ENCODE results near the gene PRKCB.

PRKCB gene

DNA sequence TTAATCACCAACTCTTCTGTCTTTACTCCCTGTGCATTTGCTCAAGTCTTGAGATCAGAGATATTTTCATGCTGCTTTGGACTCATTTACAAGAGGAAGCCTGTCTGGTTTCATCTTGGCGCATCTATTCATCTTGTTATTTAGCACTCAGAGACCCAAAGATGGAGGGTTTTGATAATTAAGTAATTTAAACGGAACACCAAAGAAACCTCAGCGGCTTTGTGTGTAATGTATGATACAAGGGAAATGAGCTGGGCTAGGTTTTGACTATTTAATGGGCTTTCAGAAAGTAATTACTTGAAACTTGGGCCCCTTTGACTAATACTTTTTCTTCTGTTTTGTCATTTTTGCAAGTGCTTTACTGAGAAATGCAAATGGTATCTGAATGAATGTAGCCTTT lies 354.2 kb downstream of the PRKCB start:
- Histone ChIP-seq H3K9me3 (ENCODE audit: control insufficient read depth in 1 of 2, low read length in 2 of 2) (no peaks in the 10 kb centered on the region), H3K27ac (ENCODE audit: low read depth, low read length) (no peak overlapping the region), H3K4me1 (ENCODE audit: control insufficient read depth in 1 of 2, insufficient read depth in 2 of 2, low read length in 2 of 2) (no peaks in the 10 kb centered on the region), H3K27me3 (ENCODE audit: control insufficient read depth in 1 of 2, insufficient read depth in 2 of 2, low read length in 2 of 2) (no peaks in the 10 kb centered on the region), H3K4me3 (ENCODE audit: low read depth in 1 of 2, low read length in 2 of 2) (no peak overlapping the region), H3K9ac (ENCODE audit: low read depth in 1 of 2, low read length in 2 of 2) (no peak overlapping the region), H3K36me3 (ENCODE audit: control insufficient read depth in 1 of 2, insufficient read depth in 2 of 2, low read length in 2 of 2) (peaks cover 0 to 15% of the 10 kb centered on the region in 2 donors)

DNA sequence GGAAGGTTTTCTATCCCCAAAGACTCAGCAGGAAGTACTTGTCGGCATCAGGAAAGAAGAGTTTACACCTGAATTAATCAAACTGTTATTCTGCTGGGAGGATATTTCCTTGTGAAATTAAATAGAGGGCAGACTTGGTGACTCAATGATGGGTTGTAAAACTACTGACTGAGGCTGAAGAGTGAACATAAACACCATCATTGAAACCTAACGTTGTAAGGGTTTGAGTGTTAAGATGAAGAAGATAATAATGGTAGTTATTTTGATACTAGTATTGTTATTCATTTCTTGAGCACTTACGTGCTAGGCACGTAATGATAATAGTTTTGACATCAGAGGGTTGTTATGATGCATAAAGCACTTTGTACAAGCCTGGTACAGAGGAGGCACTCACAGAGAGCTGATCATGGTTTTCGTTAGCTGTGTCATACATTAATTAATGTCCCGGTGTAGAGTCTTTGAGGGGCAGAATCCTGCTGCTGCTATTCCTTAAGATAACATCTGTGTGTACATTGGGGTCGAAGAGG lies 356.2 kb downstream of the PRKCB start:
- Histone ChIP-seq H3K9me3 (ENCODE audit: control insufficient read depth in 1 of 2, low read length in 2 of 2) (no peaks in the 10 kb centered on the region), H3K36me3 (ENCODE audit: control insufficient read depth in 1 of 2, insufficient read depth in 2 of 2, low read length in 2 of 2) (peaks cover 0 to 10% of the 10 kb centered on the region in 2 donors), H3K4me3 (ENCODE audit: low read depth in 1 of 2, low read length in 2 of 2) (no peak overlapping the region), H3K9ac (ENCODE audit: low read depth in 1 of 2, low read length in 2 of 2) (no peak overlapping the region), H3K27ac (ENCODE audit: low read depth, low read length) (no peak overlapping the region), H3K4me1 (ENCODE audit: control insufficient read depth in 1 of 2, insufficient read depth in 2 of 2, low read length in 2 of 2) (no peaks in the 10 kb centered on the region), H3K27me3 (ENCODE audit: control insufficient read depth in 1 of 2, insufficient read depth in 2 of 2, low read length in 2 of 2) (no peaks in the 10 kb centered on the region)

DNA sequence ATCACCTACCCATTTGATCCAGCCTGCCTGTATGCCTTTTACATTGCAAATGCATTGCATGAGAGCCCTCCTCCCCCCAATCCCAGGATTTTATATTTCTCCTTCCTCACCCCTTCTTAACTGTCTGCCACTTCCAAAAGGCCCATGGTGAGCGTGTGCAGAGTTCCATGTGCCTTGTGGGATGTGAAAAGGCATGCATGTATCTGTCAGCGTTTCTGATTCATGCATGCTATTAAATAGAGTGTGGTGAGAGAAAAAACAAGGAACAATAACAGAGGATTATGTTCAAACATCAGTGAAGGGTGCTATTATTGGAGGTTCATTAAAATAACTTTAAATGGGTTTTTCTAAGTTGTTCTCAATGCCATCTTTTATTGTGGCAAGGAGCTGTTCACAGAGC lies 359.4 kb downstream of the PRKCB start:
- Histone ChIP-seq H3K4me1 (ENCODE audit: control insufficient read depth in 1 of 2, insufficient read depth in 2 of 2, low read length in 2 of 2) (peaks cover 0 to 4% of the 10 kb centered on the region in 2 donors), H3K27ac (ENCODE audit: low read depth, low read length) (no peak overlapping the region), H3K36me3 (ENCODE audit: control insufficient read depth in 1 of 2, insufficient read depth in 2 of 2, low read length in 2 of 2) (peaks cover 0 to 10% of the 10 kb centered on the region in 2 donors), H3K9ac (ENCODE audit: low read depth in 1 of 2, low read length in 2 of 2) (no peak overlapping the region), H3K9me3 (ENCODE audit: control insufficient read depth in 1 of 2, low read length in 2 of 2) (no peaks in the 10 kb centered on the region), H3K4me3 (ENCODE audit: low read depth in 1 of 2, low read length in 2 of 2) (no peak overlapping the region), H3K27me3 (ENCODE audit: control insufficient read depth in 1 of 2, insufficient read depth in 2 of 2, low read length in 2 of 2) (no peaks in the 10 kb centered on the region)

DNA sequence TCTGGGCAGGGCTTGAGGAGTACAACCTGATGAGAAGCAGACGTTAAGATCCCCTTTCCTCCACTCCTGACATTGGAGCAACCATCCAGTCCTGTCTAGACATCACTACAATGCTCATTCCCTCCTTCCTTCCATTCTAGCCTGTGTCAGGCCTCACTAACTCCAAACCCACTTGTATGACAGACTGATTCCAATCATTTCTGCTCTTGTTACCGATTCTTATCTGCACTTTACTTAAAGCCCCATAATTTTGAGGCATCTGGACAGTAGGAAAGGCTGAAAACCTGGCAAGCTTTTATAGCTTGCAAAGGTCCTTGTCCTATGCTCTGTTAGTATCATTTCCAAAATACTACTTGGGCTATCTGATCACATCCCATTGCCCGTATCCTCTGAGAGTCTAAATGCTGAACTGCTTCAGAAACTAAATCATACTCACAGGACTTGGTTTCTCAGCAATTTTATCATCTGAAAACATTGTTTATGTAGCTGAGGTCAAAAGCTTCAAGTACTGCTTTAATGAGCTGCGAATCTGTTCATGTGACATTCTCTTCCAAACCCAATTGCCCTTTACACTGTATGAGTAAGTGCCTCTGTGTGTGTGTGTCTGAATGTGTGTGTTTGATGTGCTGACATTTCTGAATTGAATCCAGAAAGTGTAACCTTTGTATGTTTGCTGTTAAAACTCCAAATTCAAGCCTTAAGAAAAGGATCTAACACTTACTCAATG lies 363.2 kb downstream of the PRKCB start:
- H3K27ac ChIP-seq (ENCODE audit: low read depth, low read length) = no peak overlapping the region

DNA sequence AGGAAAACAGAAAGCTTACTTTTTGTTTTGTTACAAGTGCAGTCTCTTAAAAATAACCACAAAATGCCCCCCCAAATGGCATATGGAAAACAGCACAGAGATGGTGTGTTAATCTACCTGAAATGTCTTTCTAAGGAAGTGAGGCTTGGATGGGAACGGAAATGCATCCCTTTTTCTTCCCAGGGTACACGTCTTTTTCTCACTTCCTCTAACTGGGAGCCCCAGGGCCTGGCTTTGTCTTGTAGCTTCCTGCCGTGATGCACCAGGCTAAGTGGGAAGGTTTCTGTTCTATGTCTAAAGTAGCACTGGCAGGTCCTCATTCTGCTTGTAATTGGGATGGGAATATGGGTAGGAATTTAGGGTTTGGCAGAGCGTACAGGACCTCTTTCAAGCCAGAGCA lies 367.9 kb downstream of the PRKCB start:
- Histone ChIP-seq H3K4me1 (ENCODE audit: control insufficient read depth in 1 of 2, insufficient read depth in 2 of 2, low read length in 2 of 2) (peaks cover 0 to 3% of the 10 kb centered on the region in 2 donors), H3K9me3 (ENCODE audit: control insufficient read depth in 1 of 2, low read length in 2 of 2) (no peaks in the 10 kb centered on the region), H3K36me3 (ENCODE audit: control insufficient read depth in 1 of 2, insufficient read depth in 2 of 2, low read length in 2 of 2) (peaks cover 0 to 4% of the 10 kb centered on the region in 2 donors), H3K4me3 (ENCODE audit: low read depth in 1 of 2, low read length in 2 of 2) (no peak overlapping the region), H3K27ac (ENCODE audit: low read depth, low read length) (no peak overlapping the region), H3K27me3 (ENCODE audit: control insufficient read depth in 1 of 2, insufficient read depth in 2 of 2, low read length in 2 of 2) (no peaks in the 10 kb centered on the region), H3K9ac (ENCODE audit: low read depth in 1 of 2, low read length in 2 of 2) (no peak overlapping the region)

More for the DNA sequence above, 363.2 kb downstream of the PRKCB start:
- H3K9me3 ChIP-seq (ENCODE audit: control insufficient read depth in 1 of 2, low read length in 2 of 2) = no peaks in the 10 kb centered on the region
- H3K27me3 ChIP-seq (ENCODE audit: control insufficient read depth in 1 of 2, insufficient read depth in 2 of 2, low read length in 2 of 2) = no peaks in the 10 kb centered on the region
- H3K4me1 ChIP-seq (ENCODE audit: control insufficient read depth in 1 of 2, insufficient read depth in 2 of 2, low read length in 2 of 2) = peaks cover 0 to 4% of the 10 kb centered on the region in 2 donors
- H3K4me3 ChIP-seq (ENCODE audit: low read depth in 1 of 2, low read length in 2 of 2) = no peak overlapping the region
- H3K9ac ChIP-seq (ENCODE audit: low read depth in 1 of 2, low read length in 2 of 2) = no peak overlapping the region
- H3K36me3 ChIP-seq (ENCODE audit: control insufficient read depth in 1 of 2, insufficient read depth in 2 of 2, low read length in 2 of 2) = no peaks in the 10 kb centered on the region

DNA sequence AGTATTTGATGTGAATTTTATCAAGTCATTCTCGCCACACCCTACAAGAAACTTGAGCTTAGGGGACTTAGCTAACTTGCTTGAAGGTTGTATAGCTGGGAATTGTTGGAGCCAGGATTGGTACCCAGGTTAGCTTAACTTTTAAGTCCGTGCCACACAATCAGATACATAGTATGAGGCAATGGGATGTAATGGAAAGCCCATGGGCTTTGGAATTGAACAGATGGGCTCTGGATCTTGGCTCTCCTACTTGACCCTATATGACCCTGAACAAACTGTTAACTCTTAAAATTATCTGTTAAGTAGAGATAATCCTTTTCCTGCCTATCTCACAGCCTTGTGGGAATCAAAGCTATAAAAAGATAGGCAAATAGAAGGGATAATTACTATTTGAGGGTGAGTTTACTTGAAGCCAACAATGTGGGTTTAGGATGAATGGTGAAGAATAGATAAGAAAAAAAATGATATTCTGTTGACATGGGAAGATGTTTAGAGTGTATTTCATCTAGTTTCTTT lies 368.4 kb downstream of the PRKCB start:
- Histone ChIP-seq H3K4me1 (ENCODE audit: control insufficient read depth in 1 of 2, insufficient read depth in 2 of 2, low read length in 2 of 2) (no peaks in the 10 kb centered on the region), H3K27me3 (ENCODE audit: control insufficient read depth in 1 of 2, insufficient read depth in 2 of 2, low read length in 2 of 2) (no peaks in the 10 kb centered on the region), H3K9ac (ENCODE audit: low read depth in 1 of 2, low read length in 2 of 2) (no peak overlapping the region), H3K27ac (ENCODE audit: low read depth, low read length) (no peak overlapping the region), H3K36me3 (ENCODE audit: control insufficient read depth in 1 of 2, insufficient read depth in 2 of 2, low read length in 2 of 2) (peaks cover 0 to 4% of the 10 kb centered on the region in 2 donors), H3K9me3 (ENCODE audit: control insufficient read depth in 1 of 2, low read length in 2 of 2) (no peaks in the 10 kb centered on the region), H3K4me3 (ENCODE audit: low read depth in 1 of 2, low read length in 2 of 2) (no peak overlapping the region)

DNA sequence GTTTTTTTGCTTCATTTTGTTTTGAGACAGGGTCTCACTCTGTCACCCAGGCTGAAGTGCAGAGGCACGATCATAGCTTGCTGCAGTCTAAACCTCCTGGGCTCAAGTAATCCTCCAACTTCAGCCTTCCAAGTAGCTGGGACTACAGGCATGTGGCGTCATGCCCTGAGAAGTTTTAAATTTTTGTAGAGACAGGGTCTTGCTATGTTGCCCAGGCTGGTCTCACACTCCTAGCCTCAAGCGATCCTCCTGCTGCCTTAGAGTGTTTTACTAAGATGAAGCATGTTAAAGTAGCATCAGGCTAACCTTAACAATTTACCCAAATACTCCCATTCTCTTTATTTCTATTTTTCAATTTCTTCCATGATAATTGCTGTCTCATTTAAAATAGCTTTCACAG lies 371.1 kb downstream of the PRKCB start:
- no peaks in the 10 kb centered on the region for H3K9me3 ChIP-seq (ENCODE audit: control insufficient read depth in 1 of 2, low read length in 2 of 2)
- peaks cover 0 to 4% of the 10 kb centered on the region in 2 donors for H3K36me3 ChIP-seq (ENCODE audit: control insufficient read depth in 1 of 2, insufficient read depth in 2 of 2, low read length in 2 of 2)
- H3K27me3 ChIP-seq (ENCODE audit: control insufficient read depth in 1 of 2, insufficient read depth in 2 of 2, low read length in 2 of 2) = no peaks in the 10 kb centered on the region
- no peak overlapping the region for H3K27ac ChIP-seq (ENCODE audit: low read depth, low read length)
- H3K9ac ChIP-seq (ENCODE audit: low read depth in 1 of 2, low read length in 2 of 2) = no peak overlapping the region
- no peak overlapping the region for H3K4me3 ChIP-seq (ENCODE audit: low read depth in 1 of 2, low read length in 2 of 2)
- no peaks in the 10 kb centered on the region for H3K4me1 ChIP-seq (ENCODE audit: control insufficient read depth in 1 of 2, insufficient read depth in 2 of 2, low read length in 2 of 2)

DNA sequence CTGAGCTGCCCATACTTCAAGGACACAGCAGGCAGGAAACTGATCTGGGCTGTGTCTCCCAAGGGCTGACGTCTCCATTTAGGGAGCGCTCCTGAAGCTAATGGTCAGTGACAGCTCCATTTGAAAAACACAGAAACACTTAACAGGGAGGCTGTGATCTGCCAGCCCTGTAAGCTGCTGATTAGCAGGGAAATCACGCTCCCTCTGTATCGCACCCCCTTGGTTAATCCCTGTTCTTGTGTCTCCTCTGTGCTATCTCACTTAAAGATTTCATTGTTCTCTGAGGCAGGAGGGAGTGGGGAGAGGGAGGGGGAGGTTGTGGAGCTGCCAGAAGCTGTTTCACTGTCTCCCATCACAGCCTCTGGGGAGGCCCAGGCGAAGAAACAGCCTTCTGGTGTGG lies 372.9 kb downstream of the PRKCB start:
- Histone ChIP-seq H3K4me3 (ENCODE audit: low read depth in 1 of 2, low read length in 2 of 2) (no peak overlapping the region), H3K27ac (ENCODE audit: low read depth, low read length) (no peak overlapping the region), H3K4me1 (ENCODE audit: control insufficient read depth in 1 of 2, insufficient read depth in 2 of 2, low read length in 2 of 2) (no peaks in the 10 kb centered on the region), H3K9me3 (ENCODE audit: control insufficient read depth in 1 of 2, low read length in 2 of 2) (no peaks in the 10 kb centered on the region), H3K27me3 (ENCODE audit: control insufficient read depth in 1 of 2, insufficient read depth in 2 of 2, low read length in 2 of 2) (no peaks in the 10 kb centered on the region), H3K9ac (ENCODE audit: low read depth in 1 of 2, low read length in 2 of 2) (no peak overlapping the region), H3K36me3 (ENCODE audit: control insufficient read depth in 1 of 2, insufficient read depth in 2 of 2, low read length in 2 of 2) (peaks cover 0 to 4% of the 10 kb centered on the region in 2 donors)

DNA sequence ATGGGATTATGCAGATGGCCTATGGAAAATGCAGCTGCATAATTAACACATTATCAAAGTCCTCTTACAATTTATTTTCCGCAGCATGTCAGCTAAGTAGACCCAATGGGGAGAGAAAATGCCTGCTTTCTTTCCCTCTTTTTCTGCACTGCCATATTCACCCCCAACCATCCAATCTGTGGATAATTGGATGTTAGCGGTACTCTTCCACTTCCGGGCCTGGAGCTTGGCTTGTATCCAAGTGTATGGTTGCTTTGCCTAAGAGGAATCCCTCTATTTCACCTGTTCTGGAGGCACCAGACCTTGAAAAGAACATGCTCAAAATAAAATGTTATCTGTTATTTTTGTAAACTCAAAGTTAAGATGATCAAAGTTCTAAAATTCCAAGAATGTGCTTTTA lies 379.2 kb downstream of the PRKCB start:
- H3K9ac ChIP-seq (ENCODE audit: low read depth in 1 of 2, low read length in 2 of 2) = no peak overlapping the region
- no peak overlapping the region for H3K27ac ChIP-seq (ENCODE audit: low read depth, low read length)
- H3K4me3 ChIP-seq (ENCODE audit: low read depth in 1 of 2, low read length in 2 of 2) = no peak overlapping the region
- no peaks in the 10 kb centered on the region for H3K4me1 ChIP-seq (ENCODE audit: control insufficient read depth in 1 of 2, insufficient read depth in 2 of 2, low read length in 2 of 2)
- H3K36me3 ChIP-seq (ENCODE audit: control insufficient read depth in 1 of 2, insufficient read depth in 2 of 2, low read length in 2 of 2) = no peaks in the 10 kb centered on the region
- H3K27me3 ChIP-seq (ENCODE audit: control insufficient read depth in 1 of 2, insufficient read depth in 2 of 2, low read length in 2 of 2) = no peaks in the 10 kb centered on the region
- H3K9me3 ChIP-seq (ENCODE audit: control insufficient read depth in 1 of 2, low read length in 2 of 2) = no peaks in the 10 kb centered on the region

DNA sequence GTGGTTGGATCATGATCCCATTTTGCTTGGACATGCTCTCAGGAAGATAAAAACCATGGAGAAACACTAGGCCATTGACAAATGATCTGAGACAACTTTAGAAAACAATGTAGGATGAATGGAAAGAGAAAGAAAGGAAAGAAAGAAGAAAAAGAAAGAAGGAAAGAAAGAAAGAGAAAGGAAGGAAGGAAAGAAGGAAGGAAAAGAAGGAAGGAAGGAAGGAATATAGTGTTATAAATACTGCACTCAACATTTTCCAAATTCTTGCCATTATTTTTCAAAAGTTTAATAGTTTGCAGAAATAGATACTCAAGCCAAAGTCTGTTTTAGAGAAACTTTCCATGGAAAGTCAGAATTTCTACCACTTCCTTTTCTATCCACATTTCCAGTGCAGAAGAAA lies 381.2 kb downstream of the PRKCB start:
- Histone ChIP-seq H3K9ac (ENCODE audit: low read depth in 1 of 2, low read length in 2 of 2) (no peak overlapping the region), H3K9me3 (ENCODE audit: control insufficient read depth in 1 of 2, low read length in 2 of 2) (no peaks in the 10 kb centered on the region), H3K36me3 (ENCODE audit: control insufficient read depth in 1 of 2, insufficient read depth in 2 of 2, low read length in 2 of 2) (no peaks in the 10 kb centered on the region), H3K27ac (ENCODE audit: low read depth, low read length) (no peak overlapping the region), H3K4me3 (ENCODE audit: low read depth in 1 of 2, low read length in 2 of 2) (no peak overlapping the region), H3K4me1 (ENCODE audit: control insufficient read depth in 1 of 2, insufficient read depth in 2 of 2, low read length in 2 of 2) (no peaks in the 10 kb centered on the region), H3K27me3 (ENCODE audit: control insufficient read depth in 1 of 2, insufficient read depth in 2 of 2, low read length in 2 of 2) (no peaks in the 10 kb centered on the region)

Measured in duodenal mucosa (tissue), 2 donors.